GM12878 (cell line): Measurements from ENCODE around the gene NRN1L.

Experiments used
- ATF2 ChIP-seq: IDR thresholded peaks from 2 replicates; pipeline ENCODE4 v1.6.1; 2012; ENCODE audit warnings: low read length, inconsistent platforms
- EZH2 ChIP-seq: IDR thresholded peaks from 2 replicates; pipeline ENCODE4 v1.6.1; 2012; ENCODE audit warnings: low read depth, mild to moderate bottlenecking, control low read depth, inconsistent platforms, low read length, borderline replicate concordance; ENCODE audit not compliant: control insufficient read depth
- POLR2AphosphoS2 ChIP-seq: IDR thresholded peaks from 2 replicates; pipeline ENCODE4 v1.6.1; 2011; ENCODE audit warnings: low read depth, mild to moderate bottlenecking, low read length, improper control_type of control experiment, moderate library complexity
- POLR2AphosphoS5 ChIP-seq: IDR thresholded peaks from 2 replicates; pipeline ENCODE4 v1.6.1; 2011; ENCODE audit warnings: mild to moderate bottlenecking, low read length, inconsistent platforms
- REST ChIP-seq: IDR thresholded peaks from 2 replicates; pipeline ENCODE4 v1.6.1; 2012; ENCODE audit warnings: mild to moderate bottlenecking, low read depth, low read length
- SUZ12 ChIP-seq: fragments of 200-600 bp; sonication (generic); IDR thresholded peaks from one replicate; pipeline ENCODE4 v1.6.1; 2018; ENCODE audit warnings: antibody characterized with exemption, mild to moderate bottlenecking; ENCODE audit not compliant: unreplicated experiment
- YY1 ChIP-seq: IDR thresholded peaks from 2 replicates; pipeline ENCODE4 v1.6.1; 2011; ENCODE audit warnings: low read depth, mild to moderate bottlenecking, low read length
- ZSCAN29 ChIP-seq: fragments of 450-650 bp; IDR thresholded peaks from 2 replicates; pipeline ENCODE4 v1.6.1; 2017; ENCODE audit warnings: mild to moderate bottlenecking, moderate library complexity
- TF ChIP-seq, protein P1 (sequence below), 3 experiments: IDR thresholded peaks in 2 of 3; conservative IDR thresholded peaks in 1 of 3; 2 replicates each; pipeline ENCODE4 v1.5.1; 2011; ENCODE audit warnings: low read depth in 3 of 3, low read length in 3 of 3, mild to moderate bottlenecking in 3 of 3, control low read depth in 2 of 3, moderate library complexity in 2 of 3, inconsistent platforms in 1 of 3, mixed read lengths in 1 of 3; ENCODE audit not compliant: control insufficient read depth in 2 of 3, insufficient read depth in 1 of 3; ENCODE audit errors: extremely low read depth in 1 of 3
- TF ChIP-seq, protein P2 (sequence below): IDR thresholded peaks from 2 replicates; pipeline ENCODE4 v1.6.1; 2012; ENCODE audit warnings: low read depth, low read length, improper control_type of control experiment

DNA sequence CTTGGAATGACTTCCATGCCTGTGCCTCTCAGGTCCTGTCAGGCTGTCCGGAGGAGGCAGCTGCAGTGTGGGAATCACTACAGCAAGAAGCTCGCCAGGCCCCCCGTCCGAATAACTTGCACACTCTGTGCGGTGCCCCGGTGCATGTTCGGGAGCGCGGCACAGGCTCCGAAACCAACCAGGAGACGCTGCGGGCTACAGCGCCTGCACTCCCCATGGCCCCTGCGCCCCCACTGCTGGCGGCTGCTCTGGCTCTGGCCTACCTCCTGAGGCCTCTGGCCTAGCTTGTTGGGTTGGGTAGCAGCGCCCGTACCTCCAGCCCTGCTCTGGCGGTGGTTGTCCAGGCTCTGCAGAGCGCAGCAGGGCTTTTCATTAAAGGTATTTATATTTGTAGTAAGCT, 1.3 kb downstream of the NRN1L start:
- no peak for TF ChIP-seq POLR2AphosphoS5
- TF ChIP-seq EZH2 = no peak
- TF ChIP-seq ZSCAN29 = no peak
- no peak for TF ChIP-seq POLR2AphosphoS2
- no peak for TF ChIP-seq ATF2
- TF ChIP-seq REST = no peak
- TF ChIP-seq, protein P1, sequence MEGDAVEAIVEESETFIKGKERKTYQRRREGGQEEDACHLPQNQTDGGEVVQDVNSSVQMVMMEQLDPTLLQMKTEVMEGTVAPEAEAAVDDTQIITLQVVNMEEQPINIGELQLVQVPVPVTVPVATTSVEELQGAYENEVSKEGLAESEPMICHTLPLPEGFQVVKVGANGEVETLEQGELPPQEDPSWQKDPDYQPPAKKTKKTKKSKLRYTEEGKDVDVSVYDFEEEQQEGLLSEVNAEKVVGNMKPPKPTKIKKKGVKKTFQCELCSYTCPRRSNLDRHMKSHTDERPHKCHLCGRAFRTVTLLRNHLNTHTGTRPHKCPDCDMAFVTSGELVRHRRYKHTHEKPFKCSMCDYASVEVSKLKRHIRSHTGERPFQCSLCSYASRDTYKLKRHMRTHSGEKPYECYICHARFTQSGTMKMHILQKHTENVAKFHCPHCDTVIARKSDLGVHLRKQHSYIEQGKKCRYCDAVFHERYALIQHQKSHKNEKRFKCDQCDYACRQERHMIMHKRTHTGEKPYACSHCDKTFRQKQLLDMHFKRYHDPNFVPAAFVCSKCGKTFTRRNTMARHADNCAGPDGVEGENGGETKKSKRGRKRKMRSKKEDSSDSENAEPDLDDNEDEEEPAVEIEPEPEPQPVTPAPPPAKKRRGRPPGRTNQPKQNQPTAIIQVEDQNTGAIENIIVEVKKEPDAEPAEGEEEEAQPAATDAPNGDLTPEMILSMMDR (IDR thresholded peaks at IDR 0.05 in 2 of 3, conservative IDR thresholded peaks at IDR 0.05 in 1 of 3; ENCODE audit: control insufficient read depth in 2 of 3, extremely low read depth in 1 of 3, insufficient read depth in 1 of 3, low read depth in 3 of 3, low read length in 3 of 3) = no peak
- TF ChIP-seq, protein P2, sequence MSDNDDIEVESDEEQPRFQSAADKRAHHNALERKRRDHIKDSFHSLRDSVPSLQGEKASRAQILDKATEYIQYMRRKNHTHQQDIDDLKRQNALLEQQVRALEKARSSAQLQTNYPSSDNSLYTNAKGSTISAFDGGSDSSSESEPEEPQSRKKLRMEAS = no peak
- TF ChIP-seq YY1 = no peak
- no peak for TF ChIP-seq SUZ12
